ENCODE data around the gene STAP1.
"Not testable (repeated sequence)": the region's sequence is repeated elsewhere in the genome, so short reads cannot be mapped to it uniquely, and the experiment has no call there.

STAP1 gene

DNA sequence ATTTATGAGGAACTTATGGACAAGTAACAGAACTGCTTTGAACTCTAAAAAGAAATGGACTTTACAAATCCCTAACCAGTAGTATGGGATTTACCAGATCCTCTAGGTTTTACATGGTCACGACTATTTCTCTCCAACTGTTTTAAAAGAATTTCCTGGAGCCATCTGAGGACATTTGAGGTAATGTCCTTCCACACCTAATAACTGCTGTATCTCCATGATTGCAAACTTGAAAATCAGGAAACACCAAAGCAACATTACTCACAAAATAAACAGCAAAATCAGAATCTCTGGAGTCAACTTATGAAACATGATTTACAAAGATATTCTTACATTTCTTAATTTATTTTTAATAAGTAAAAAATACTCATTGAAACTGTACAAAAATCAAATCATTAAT, 58.0 kb downstream of the STAP1 start:
- H3K4me3 ChIP-seq (ENCODE audit: low read depth, low read length), result no peak overlapping the region
- ChIA-PET POLR2A (no interaction called here), CTCF (no interaction called here)
- TF ChIP-seq, protein P1, sequence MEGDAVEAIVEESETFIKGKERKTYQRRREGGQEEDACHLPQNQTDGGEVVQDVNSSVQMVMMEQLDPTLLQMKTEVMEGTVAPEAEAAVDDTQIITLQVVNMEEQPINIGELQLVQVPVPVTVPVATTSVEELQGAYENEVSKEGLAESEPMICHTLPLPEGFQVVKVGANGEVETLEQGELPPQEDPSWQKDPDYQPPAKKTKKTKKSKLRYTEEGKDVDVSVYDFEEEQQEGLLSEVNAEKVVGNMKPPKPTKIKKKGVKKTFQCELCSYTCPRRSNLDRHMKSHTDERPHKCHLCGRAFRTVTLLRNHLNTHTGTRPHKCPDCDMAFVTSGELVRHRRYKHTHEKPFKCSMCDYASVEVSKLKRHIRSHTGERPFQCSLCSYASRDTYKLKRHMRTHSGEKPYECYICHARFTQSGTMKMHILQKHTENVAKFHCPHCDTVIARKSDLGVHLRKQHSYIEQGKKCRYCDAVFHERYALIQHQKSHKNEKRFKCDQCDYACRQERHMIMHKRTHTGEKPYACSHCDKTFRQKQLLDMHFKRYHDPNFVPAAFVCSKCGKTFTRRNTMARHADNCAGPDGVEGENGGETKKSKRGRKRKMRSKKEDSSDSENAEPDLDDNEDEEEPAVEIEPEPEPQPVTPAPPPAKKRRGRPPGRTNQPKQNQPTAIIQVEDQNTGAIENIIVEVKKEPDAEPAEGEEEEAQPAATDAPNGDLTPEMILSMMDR (IDR thresholded peaks at IDR 0.05; ENCODE audit: insufficient read depth, low read length, missing control alignments), result no peak
- DNase-seq (ENCODE audit: low read depth, low spot score), result no peak

DNA sequence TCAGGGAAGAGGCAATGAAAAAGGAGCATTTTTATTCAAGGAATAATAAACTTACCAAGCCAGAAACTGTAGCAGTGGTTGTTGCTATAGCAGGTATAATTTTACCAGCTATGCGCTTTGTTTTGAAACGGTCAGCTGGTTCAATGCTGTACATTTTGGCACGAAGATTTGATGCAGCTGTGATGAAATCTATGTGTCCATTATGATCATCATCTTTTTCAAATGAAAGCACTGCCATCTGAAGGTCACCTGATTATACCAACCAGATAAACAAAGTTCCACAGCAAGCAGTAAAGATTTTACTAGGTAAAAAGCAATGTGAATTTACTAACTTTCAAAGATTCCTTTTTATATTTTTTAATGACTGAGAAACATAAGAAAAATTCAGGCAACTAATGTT, 66.4 kb downstream of the STAP1 start:
- ChIA-PET CTCF (interaction anchor here (1.2 kb wide), 1 partner anchor 9 kb away, joined by 3 read pairs; no protein-coding TSS in a partner anchor), POLR2A (no interaction called here)
- H3K4me3 ChIP-seq (ENCODE audit: low read depth, low read length), result no peak overlapping the region
- TF ChIP-seq, protein P1 (IDR thresholded peaks at IDR 0.05; ENCODE audit: insufficient read depth, low read length, missing control alignments), result no peak
- DNase-seq (ENCODE audit: low read depth, low spot score), result no peak

DNA sequence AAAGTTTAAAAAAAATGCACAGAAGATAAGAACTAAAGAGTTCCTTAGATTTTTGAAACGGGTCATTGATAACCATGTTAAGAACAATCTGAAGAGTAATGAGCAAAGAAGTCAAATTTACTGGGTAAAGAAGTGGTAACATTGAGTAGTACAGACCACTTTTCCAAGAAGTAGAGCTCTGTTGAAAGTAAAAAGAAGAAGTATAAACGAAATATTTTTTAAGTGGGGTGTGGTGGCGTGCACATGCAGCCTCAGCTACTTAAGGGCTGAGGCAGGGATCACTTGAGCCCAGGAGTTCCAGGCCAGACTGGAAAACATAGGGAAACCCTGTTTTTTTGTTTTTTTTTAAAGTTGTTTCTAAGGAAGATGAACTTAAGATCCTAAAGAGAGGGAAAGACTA, 74.0 kb downstream of the STAP1 start:
- ChIA-PET CTCF (no interaction called here), POLR2A (no interaction called here)
- TF ChIP-seq, protein P1 (IDR thresholded peaks at IDR 0.05; ENCODE audit: insufficient read depth, low read length, missing control alignments), result no peak
- DNase-seq (ENCODE audit: low read depth, low spot score), result no peak
- H3K4me3 ChIP-seq (ENCODE audit: low read depth, low read length), result no peak overlapping the region

DNA sequence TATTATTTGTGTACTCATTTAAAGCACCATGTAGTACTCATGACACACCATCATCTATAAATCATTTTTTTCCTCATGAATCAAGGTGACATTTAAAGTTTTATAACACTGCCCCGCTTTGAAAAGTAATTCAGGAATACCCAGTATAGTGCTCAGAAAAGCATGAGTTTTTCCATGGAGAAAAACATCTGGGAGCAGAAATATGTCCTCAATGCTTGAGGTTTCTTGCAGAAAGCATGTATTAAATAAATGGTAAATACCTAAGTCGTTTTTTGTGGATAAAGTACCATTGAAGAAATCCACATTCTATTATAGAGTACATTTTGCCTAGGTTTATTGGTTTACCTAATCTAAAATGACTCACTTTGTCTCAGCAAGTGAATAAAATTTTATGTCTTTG, 76.2 kb downstream of the STAP1 start:
- ChIA-PET CTCF (interaction anchor here (0.7 kb wide), 1 partner anchor 9 kb away, joined by 3 read pairs; no protein-coding TSS in a partner anchor), POLR2A (no interaction called here)

DNA sequence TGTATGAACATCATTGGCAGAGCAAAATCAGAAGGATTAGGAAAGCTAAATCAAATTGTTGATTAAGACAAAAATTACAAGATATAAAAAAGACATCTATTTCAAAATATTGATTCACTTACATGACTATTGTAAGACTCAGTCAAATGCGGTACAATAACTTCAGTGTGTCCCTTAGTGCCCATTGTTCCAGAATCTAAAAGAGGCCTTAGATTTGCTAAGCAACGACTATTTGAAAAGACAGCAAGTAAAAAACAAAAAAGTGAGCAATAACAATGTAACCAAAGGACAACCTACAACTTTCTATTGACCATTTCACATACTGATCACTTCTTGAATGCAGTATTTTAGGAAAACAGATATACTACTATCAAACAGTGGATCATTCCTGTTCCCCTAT, 76.8 kb downstream of the STAP1 start:
- TF ChIP-seq, protein P1 (IDR thresholded peaks at IDR 0.05; ENCODE audit: insufficient read depth, low read length, missing control alignments), result no peak
- ChIA-PET CTCF (no interaction called here), POLR2A (no interaction called here)

More for the DNA sequence above, 76.2 kb downstream of the STAP1 start:
- no peak for DNase-seq (ENCODE audit: low read depth, low spot score)
- no peak overlapping the region for H3K4me3 ChIP-seq (ENCODE audit: low read depth, low read length)
- TF ChIP-seq, protein P1 (IDR thresholded peaks at IDR 0.05; ENCODE audit: insufficient read depth, low read length, missing control alignments), result no peak

DNA sequence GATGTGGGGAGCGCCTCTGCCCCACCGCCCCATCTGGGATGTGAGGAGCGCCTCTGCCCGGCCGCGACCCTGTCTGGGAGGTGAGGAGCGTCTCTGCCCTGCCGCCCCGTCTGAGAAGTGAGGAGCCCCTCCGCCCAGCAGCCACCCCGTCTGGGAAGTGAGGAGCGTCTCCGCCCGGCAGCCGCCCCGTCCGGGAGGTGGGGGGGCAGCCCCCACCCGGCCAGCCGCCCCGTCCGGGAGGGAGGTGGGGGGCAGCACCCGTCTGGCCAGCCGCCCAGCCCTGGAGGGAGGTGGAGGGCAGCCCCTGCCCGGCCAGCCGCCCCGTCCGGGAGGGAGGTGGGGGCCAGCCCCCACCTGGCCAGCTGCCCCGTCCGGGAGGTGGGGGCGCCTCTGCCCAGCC, 78.5 kb downstream of the STAP1 start:
- POLR2A ChIA-PET; CTCF ChIA-PET; H3K4me3 ChIP-seq (ENCODE audit: low read depth, low read length); DNase-seq (ENCODE audit: low read depth, low spot score): not testable (repeated sequence)

More for the DNA sequence above, 76.8 kb downstream of the STAP1 start:
- H3K4me3 ChIP-seq (ENCODE audit: low read depth, low read length), result no peak overlapping the region
- DNase-seq (ENCODE audit: low read depth, low spot score), result no peak

DNA sequence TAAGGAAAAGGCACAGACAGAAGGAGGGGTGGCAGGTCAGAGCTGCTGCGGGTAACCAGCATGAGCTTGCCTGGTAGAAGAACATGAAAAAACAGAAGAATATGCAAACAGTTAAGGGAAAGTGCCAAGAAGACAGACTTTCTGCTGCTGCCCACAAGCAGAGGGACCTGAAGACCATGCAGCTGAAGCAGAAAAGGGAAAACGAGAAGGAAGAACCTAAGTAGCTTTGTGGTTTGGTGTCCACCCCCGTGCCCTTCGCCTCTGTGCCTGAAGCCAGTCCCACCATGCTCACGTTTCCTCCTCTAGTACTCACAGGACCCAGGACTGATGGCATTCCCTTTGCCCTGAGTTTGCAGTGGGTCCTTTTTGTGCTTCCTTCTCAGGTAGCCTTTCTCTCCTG, 79.6 kb downstream of the STAP1 start:
- TF ChIP-seq, protein P1 (IDR thresholded peaks at IDR 0.05; ENCODE audit: insufficient read depth, low read length, missing control alignments), result no peak
- no peak for DNase-seq (ENCODE audit: low read depth, low spot score)
- ChIA-PET CTCF (no interaction called here), POLR2A (no interaction called here)
- no peak overlapping the region for H3K4me3 ChIP-seq (ENCODE audit: low read depth, low read length)
